WERI-Rb-1 (cell line): ENCODE results near the gene ZBTB3.

Experiments used
- DNase-seq: peaks from one replicate; pipeline ENCODE4 v3.0.0-alpha.2; 2020
- H3K27ac ChIP-seq: fragments of 250-450 bp; sonication (Bioruptor Pico); 2 replicates; pipeline ENCODE4 v1.5.1; 2020; ENCODE audit warnings: mild to moderate bottlenecking, moderate library complexity
- H3K27me3 ChIP-seq: fragments of 250-450 bp; sonication (Bioruptor Pico); 2 replicates; pipeline ENCODE4 v1.5.1; 2021; ENCODE audit warnings: mild to moderate bottlenecking, low read depth, moderate library complexity; ENCODE audit not compliant: insufficient read depth, severe bottlenecking
- H3K36me3 ChIP-seq: fragments of 250-450 bp; sonication (Bioruptor Pico); 2 replicates; pipeline ENCODE4 v1.5.1; 2020; ENCODE audit warnings: mild to moderate bottlenecking, moderate library complexity
- H3K4me3 ChIP-seq: 2 replicates; pipeline ENCODE4 v1.5.1; 2011; ENCODE audit warnings: low read depth, mild to moderate bottlenecking, control low read depth, low read length
- H3K9me3 ChIP-seq: fragments of 250-450 bp; sonication (Bioruptor Pico); 2 replicates; pipeline ENCODE4 v1.5.1; 2021; ENCODE audit warnings: mild to moderate bottlenecking, moderate library complexity; ENCODE audit not compliant: severe bottlenecking
- CTCF ChIP-seq: IDR thresholded peaks from 2 replicates; pipeline ENCODE4 v1.5.1; 2011; ENCODE audit warnings: low read depth, mild to moderate bottlenecking, control low read depth, inconsistent platforms, low read length

Gene ZBTB3

GRCh38 chr11:62713343-62713742, 40.6 kb downstream of the ZBTB3 start:
- no peak overlapping the region for H3K27ac ChIP-seq
- no peak for DNase-seq
- no peak overlapping the region for H3K4me3 ChIP-seq
- peaks cover 81% of the 10 kb centered on the region for H3K36me3 ChIP-seq
- TF ChIP-seq CTCF, result no peak
- no peaks in the 10 kb centered on the region for H3K9me3 ChIP-seq
- no peaks in the 10 kb centered on the region for H3K27me3 ChIP-seq

- Histone ChIP-seq H3K9me3 (no peaks in the 10 kb centered on the region), H3K36me3 (peaks cover 78% of the 10 kb centered on the region), H3K4me3 (no peak overlapping the region), H3K27ac (no peak overlapping the region), H3K27me3 (no peaks in the 10 kb centered on the region)
- TF ChIP-seq CTCF, result no peak
- DNase-seq, result no peak
Measured at GRCh38 chr11:62712861-62713260, 41.1 kb downstream of the ZBTB3 start.

GRCh38 chr11:62712276-62712812, 41.6 kb downstream of the ZBTB3 start:
- no peak overlapping the region for H3K4me3 ChIP-seq
- peaks cover 78% of the 10 kb centered on the region for H3K36me3 ChIP-seq
- no peaks in the 10 kb centered on the region for H3K9me3 ChIP-seq
- no peak for TF ChIP-seq CTCF
- H3K27me3 ChIP-seq, result no peaks in the 10 kb centered on the region
- no peak for DNase-seq
- no peak overlapping the region for H3K27ac ChIP-seq

GRCh38 chr11:62710001-62710345, 44.0 kb downstream of the ZBTB3 start:
- TF ChIP-seq CTCF, result no peak
- H3K9me3 ChIP-seq, result no peaks in the 10 kb centered on the region
- no peak for DNase-seq
- H3K27me3 ChIP-seq, result no peaks in the 10 kb centered on the region
- H3K27ac ChIP-seq, result peak overlapping the region; percentile 87
- H3K36me3 ChIP-seq, result peaks cover 67% of the 10 kb centered on the region
- H3K4me3 ChIP-seq, result peak overlapping the region; percentile 69

- Histone ChIP-seq H3K27ac (peak overlapping the region; percentile 87), H3K4me3 (peak overlapping the region; percentile 69), H3K9me3 (no peaks in the 10 kb centered on the region), H3K36me3 (peaks cover 66% of the 10 kb centered on the region), H3K27me3 (no peaks in the 10 kb centered on the region)
- TF ChIP-seq CTCF, result no peak
- DNase-seq, result peak; percentile 97
Measured at GRCh38 chr11:62709247-62710000, 44.5 kb downstream of the ZBTB3 start.

- peaks cover 62% of the 10 kb centered on the region for H3K36me3 ChIP-seq
- H3K27me3 ChIP-seq, result no peaks in the 10 kb centered on the region
- peak overlapping the region; percentile 69 for H3K4me3 ChIP-seq
- no peak for DNase-seq
- no peaks in the 10 kb centered on the region for H3K9me3 ChIP-seq
- peak overlapping the region; percentile 87 for H3K27ac ChIP-seq
- TF ChIP-seq CTCF, result no peak
Measured at GRCh38 chr11:62708793-62709192, 45.2 kb downstream of the ZBTB3 start.
